Measurements from ENCODE around the gene TAGLN3.

The TAGLN3 gene

GRCh38 chr3:111989061-111989678 is 9.6 kb upstream of the TAGLN3 start:
- TF ChIP-seq GATA2 (IDR thresholded peaks at IDR 0.05; ENCODE audit: low read depth, low read length): no peak
- no peak for TF ChIP-seq GATA3 (IDR thresholded peaks at IDR 0.05; ENCODE audit: low read depth, low read length)

- no peak for TF ChIP-seq GATA2 (IDR thresholded peaks at IDR 0.05; ENCODE audit: low read depth, low read length)
- TF ChIP-seq GATA3 (IDR thresholded peaks at IDR 0.05; ENCODE audit: low read depth, low read length): no peak
Measured at GRCh38 chr3:111993038-111993437, 5.7 kb upstream of the TAGLN3 start.

GRCh38 chr3:111999484-112000324 is 982 bp downstream of the TAGLN3 start:
- TF ChIP-seq GATA3 (IDR thresholded peaks at IDR 0.05; ENCODE audit: low read depth, low read length) (no peak), GATA2 (IDR thresholded peaks at IDR 0.05; ENCODE audit: low read depth, low read length) (no peak)

- TF ChIP-seq GATA3 (IDR thresholded peaks at IDR 0.05; ENCODE audit: low read depth, low read length) (no peak), GATA2 (IDR thresholded peaks at IDR 0.05; ENCODE audit: low read depth, low read length) (no peak)
Measured at GRCh38 chr3:112000367-112000771, 1.6 kb downstream of the TAGLN3 start.

- TF ChIP-seq GATA2 (IDR thresholded peaks at IDR 0.05; ENCODE audit: low read depth, low read length): no peak
- TF ChIP-seq GATA3 (IDR thresholded peaks at IDR 0.05; ENCODE audit: low read depth, low read length): no peak
Measured at GRCh38 chr3:112000966-112001365, 2.2 kb downstream of the TAGLN3 start.

- TF ChIP-seq GATA3 (IDR thresholded peaks at IDR 0.05; ENCODE audit: low read depth, low read length) (no peak), GATA2 (IDR thresholded peaks at IDR 0.05; ENCODE audit: low read depth, low read length) (no peak)
Measured at GRCh38 chr3:112001526-112001925, 2.8 kb downstream of the TAGLN3 start.

GRCh38 chr3:112002096-112002971 is 3.6 kb downstream of the TAGLN3 start:
- no peak for TF ChIP-seq GATA3 (IDR thresholded peaks at IDR 0.05; ENCODE audit: low read depth, low read length)
- no peak for TF ChIP-seq GATA2 (IDR thresholded peaks at IDR 0.05; ENCODE audit: low read depth, low read length)

GRCh38 chr3:112003321-112004080 is 4.8 kb downstream of the TAGLN3 start:
- TF ChIP-seq GATA2 (IDR thresholded peaks at IDR 0.05; ENCODE audit: low read depth, low read length): no peak
- no peak for TF ChIP-seq GATA3 (IDR thresholded peaks at IDR 0.05; ENCODE audit: low read depth, low read length)

GRCh38 chr3:112004187-112004586 is 5.5 kb downstream of the TAGLN3 start:
- TF ChIP-seq GATA3 (IDR thresholded peaks at IDR 0.05; ENCODE audit: low read depth, low read length): no peak
- no peak for TF ChIP-seq GATA2 (IDR thresholded peaks at IDR 0.05; ENCODE audit: low read depth, low read length)

- TF ChIP-seq GATA3 (IDR thresholded peaks at IDR 0.05; ENCODE audit: low read depth, low read length) (no peak), GATA2 (IDR thresholded peaks at IDR 0.05; ENCODE audit: low read depth, low read length) (no peak)
Measured at GRCh38 chr3:112004669-112005068, 5.9 kb downstream of the TAGLN3 start.

- TF ChIP-seq GATA3 (IDR thresholded peaks at IDR 0.05; ENCODE audit: low read depth, low read length): no peak
- TF ChIP-seq GATA2 (IDR thresholded peaks at IDR 0.05; ENCODE audit: low read depth, low read length): no peak
Measured at GRCh38 chr3:112005091-112005672, 6.5 kb downstream of the TAGLN3 start.

- TF ChIP-seq GATA3 (IDR thresholded peaks at IDR 0.05; ENCODE audit: low read depth, low read length) (no peak), GATA2 (IDR thresholded peaks at IDR 0.05; ENCODE audit: low read depth, low read length) (no peak)
Measured at GRCh38 chr3:112007633-112008032, 8.9 kb downstream of the TAGLN3 start.

GRCh38 chr3:112009670-112010069 is 10.9 kb downstream of the TAGLN3 start:
- TF ChIP-seq GATA3 (IDR thresholded peaks at IDR 0.05; ENCODE audit: low read depth, low read length) (no peak), GATA2 (IDR thresholded peaks at IDR 0.05; ENCODE audit: low read depth, low read length) (no peak)

Data from SH-SY5Y (cell line).